DMS 273 (cell line): Measurements from ENCODE around the gene CEACAM3.
"Not testable (repeated sequence)": the region's sequence is repeated elsewhere in the genome, so short reads cannot be mapped to it uniquely, and the experiment has no call there.

Experiments used
- DNase-seq: peaks from one replicate; lab custom pipeline; 2025; ENCODE audit not compliant: unreplicated experiment; lab: John Stamatoyannopoulos, UW

CEACAM3 gene

GRCh38 chr19:41796362-41796761, at the start of gene CEACAM3:
Gene CEACAM3, plus strand, starts transcription at chr19:41796587. Its CDS starts 91 bp downstream, at chr19:41796678.
- no peak for DNase-seq

GRCh38 chr19:41746593-41747227, 49.7 kb upstream of the CEACAM3 start:
- DNase-seq = peak; percentile 77

GRCh38 chr19:41748012-41748411, 48.4 kb upstream of the CEACAM3 start:
- no peak for DNase-seq

GRCh38 chr19:41750248-41751134, 45.9 kb upstream of the CEACAM3 start:
- DNase-seq = not testable (repeated sequence)

GRCh38 chr19:41753159-41753558, 43.2 kb upstream of the CEACAM3 start:
- peak; percentile 75 for DNase-seq

GRCh38 chr19:41753936-41754529, 42.4 kb upstream of the CEACAM3 start:
- DNase-seq = peak; percentile 73

- no peak for DNase-seq
Measured at GRCh38 chr19:41755328-41755913, 41.0 kb upstream of the CEACAM3 start, which contains the start of gene CEACAM6. Gene CEACAM6, plus strand, starts transcription at chr19:41755530. Its CDS starts 109 bp downstream, at chr19:41755639.

- DNase-seq = no peak
Measured at GRCh38 chr19:41758846-41759245, 37.5 kb upstream of the CEACAM3 start.

- DNase-seq = no peak
Measured at GRCh38 chr19:41767115-41767514, 29.3 kb upstream of the CEACAM3 start.

GRCh38 chr19:41768105-41768504, 28.3 kb upstream of the CEACAM3 start:
- not testable (repeated sequence) for DNase-seq

GRCh38 chr19:41769608-41770007, 26.8 kb upstream of the CEACAM3 start:
- DNase-seq = no peak

- no peak for DNase-seq
Measured at GRCh38 chr19:41771410-41771809, 25.0 kb upstream of the CEACAM3 start.

- DNase-seq = no peak
Measured at GRCh38 chr19:41774515-41774980, 21.8 kb upstream of the CEACAM3 start.

- DNase-seq = no peak
Measured at GRCh38 chr19:41776700-41777099, 19.7 kb upstream of the CEACAM3 start.

GRCh38 chr19:41783612-41784011, 12.8 kb upstream of the CEACAM3 start:
- DNase-seq = no peak

GRCh38 chr19:41784312-41784711, 12.1 kb upstream of the CEACAM3 start:
- DNase-seq = no peak

GRCh38 chr19:41784743-41785142, 11.6 kb upstream of the CEACAM3 start:
- no peak for DNase-seq

GRCh38 chr19:41785653-41786052, 10.7 kb upstream of the CEACAM3 start:
- DNase-seq = peak; percentile 77

- DNase-seq = no peak
Measured at GRCh38 chr19:41787055-41787454, 9.3 kb upstream of the CEACAM3 start.

GRCh38 chr19:41788518-41788917, 7.9 kb upstream of the CEACAM3 start:
- DNase-seq = not testable (repeated sequence)

- DNase-seq = not testable (repeated sequence)
Measured at GRCh38 chr19:41789053-41789452, 7.3 kb upstream of the CEACAM3 start.
